ENCODE results near the gene MOCS2.

Gene MOCS2

GRCh38 chr5:53109443-53110127, at the start of gene MOCS2:
Gene MOCS2, minus strand, starts transcription at chr5:53109757. Its CDS starts 2,583 bp downstream, at chr5:53107174.
- no peak for TF ChIP-seq CTCF (IDR thresholded peaks at IDR 0.05; ENCODE audit: borderline replicate concordance, control extremely low read depth, extremely low read depth, insufficient read depth, missing control alignments)
- in situ Hi-C loops (cut with MboI; ENCODE audit: low sequenced_read_pairs, unreplicated experiment) = no loop called here
- DNase-seq (ENCODE audit: low spot score) = peak; percentile 97

GRCh38 chr5:53151713-53152458, 42.3 kb upstream of the MOCS2 start:
- TF ChIP-seq CTCF (IDR thresholded peaks at IDR 0.05; ENCODE audit: borderline replicate concordance, control extremely low read depth, extremely low read depth, insufficient read depth, missing control alignments) = no peak
- DNase-seq (ENCODE audit: low spot score) = no peak
- in situ Hi-C loops (cut with MboI; ENCODE audit: low sequenced_read_pairs, unreplicated experiment) = no loop called here

- in situ Hi-C loops (cut with MboI; ENCODE audit: low sequenced_read_pairs, unreplicated experiment) = no loop called here
- no peak for DNase-seq (ENCODE audit: low spot score)
- TF ChIP-seq CTCF (IDR thresholded peaks at IDR 0.05; ENCODE audit: borderline replicate concordance, control extremely low read depth, extremely low read depth, insufficient read depth, missing control alignments) = no peak
Measured at GRCh38 chr5:53133020-53133419, 23.5 kb upstream of the MOCS2 start.

GRCh38 chr5:53130266-53130665, 20.7 kb upstream of the MOCS2 start:
- in situ Hi-C loops (cut with MboI; ENCODE audit: low sequenced_read_pairs, unreplicated experiment) = no loop called here
- TF ChIP-seq CTCF (IDR thresholded peaks at IDR 0.05; ENCODE audit: borderline replicate concordance, control extremely low read depth, extremely low read depth, insufficient read depth, missing control alignments) = no peak
- DNase-seq (ENCODE audit: low spot score) = no peak

- DNase-seq (ENCODE audit: low spot score) = no peak
- no peak for TF ChIP-seq CTCF (IDR thresholded peaks at IDR 0.05; ENCODE audit: borderline replicate concordance, control extremely low read depth, extremely low read depth, insufficient read depth, missing control alignments)
- in situ Hi-C loops (cut with MboI; ENCODE audit: low sequenced_read_pairs, unreplicated experiment) = no loop called here
Measured at GRCh38 chr5:53128481-53128880, 18.9 kb upstream of the MOCS2 start.

- no peak for DNase-seq (ENCODE audit: low spot score)
- in situ Hi-C loops (cut with MboI; ENCODE audit: low sequenced_read_pairs, unreplicated experiment) = no loop called here
- TF ChIP-seq CTCF (IDR thresholded peaks at IDR 0.05; ENCODE audit: borderline replicate concordance, control extremely low read depth, extremely low read depth, insufficient read depth, missing control alignments) = no peak
Measured at GRCh38 chr5:53127107-53127506, 17.6 kb upstream of the MOCS2 start.
